ENCODE results near the gene REEP5. TPM values are rescaled to one million over a fixed set of nuclear protein-coding genes. Genes with fewer than 3 reads are reported as not detected.
"Not testable (repeated sequence)": the region's sequence is repeated elsewhere in the genome, so short reads cannot be mapped to it uniquely, and the experiment has no call there.

The REEP5 gene
- total RNA-seq, 2 donors from 2014 or later: 80.6 to 81.7 TPM

DNA sequence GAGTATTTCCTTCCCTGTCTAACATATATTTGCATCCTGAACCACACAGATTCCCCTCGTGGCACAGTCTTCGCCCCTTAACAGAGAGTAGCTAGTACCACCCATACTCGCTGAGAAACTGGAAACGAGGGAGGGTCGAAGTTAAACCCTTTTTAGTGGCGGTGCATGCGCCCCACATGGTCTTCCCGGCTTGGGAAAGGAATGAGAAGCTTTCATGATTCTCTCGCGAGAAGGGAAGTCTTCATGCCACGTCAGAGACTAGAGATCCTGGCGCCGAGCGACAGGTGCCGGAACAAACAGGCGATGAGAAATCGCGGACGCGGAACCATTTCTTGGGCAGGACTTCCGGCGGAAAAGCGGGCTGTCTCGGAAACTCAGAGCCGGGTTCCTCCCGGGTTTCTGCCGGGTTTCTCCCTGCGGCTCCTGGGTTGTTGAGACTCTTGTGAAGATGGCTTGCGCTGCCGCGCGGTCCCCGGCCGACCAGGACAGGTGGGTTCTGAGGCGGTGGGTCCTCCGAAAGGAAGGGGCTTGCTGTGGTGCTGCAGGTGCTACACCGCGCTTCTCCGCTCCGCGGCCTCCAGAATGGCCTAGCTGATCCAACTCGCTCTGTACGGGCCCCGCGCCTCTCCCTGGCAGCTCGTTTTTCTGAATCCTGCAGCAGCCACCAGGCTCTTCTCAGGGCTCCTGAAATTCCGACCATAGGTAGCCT is 60.9 kb downstream of the REEP5 start, which contains the start of gene SRP19:
SRP19 (plus strand) TSS at position 359 of the 709 bp plus-strand sequence; CDS start at position 449, 90 bp downstream.
- ATAC-seq: peak; percentile 99
- DNase-seq: peak; percentile 95 to 96
- intact Hi-C loops (cut with DNase I, micrococcal nuclease): no loop called here

DNA sequence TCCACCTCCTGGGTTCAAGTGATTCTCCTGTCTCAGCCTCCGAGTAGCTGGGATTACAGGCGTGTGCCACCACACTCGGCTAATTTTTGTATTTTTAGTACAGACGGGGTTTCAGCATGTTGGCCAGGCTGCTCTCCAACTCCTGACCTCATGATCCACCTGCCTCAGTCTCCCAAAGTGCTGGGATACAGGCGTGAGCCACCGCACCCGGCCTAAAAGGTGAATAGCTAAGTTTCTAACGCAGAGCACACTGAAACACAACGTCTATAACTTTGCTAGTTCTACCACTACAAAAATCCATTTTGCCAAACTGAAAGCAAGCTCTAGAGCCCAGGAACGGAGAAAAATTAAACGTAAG is 61.5 kb downstream of the REEP5 start:
- ATAC-seq; DNase-seq; intact Hi-C loops (cut with DNase I, micrococcal nuclease): not testable (repeated sequence)

DNA sequence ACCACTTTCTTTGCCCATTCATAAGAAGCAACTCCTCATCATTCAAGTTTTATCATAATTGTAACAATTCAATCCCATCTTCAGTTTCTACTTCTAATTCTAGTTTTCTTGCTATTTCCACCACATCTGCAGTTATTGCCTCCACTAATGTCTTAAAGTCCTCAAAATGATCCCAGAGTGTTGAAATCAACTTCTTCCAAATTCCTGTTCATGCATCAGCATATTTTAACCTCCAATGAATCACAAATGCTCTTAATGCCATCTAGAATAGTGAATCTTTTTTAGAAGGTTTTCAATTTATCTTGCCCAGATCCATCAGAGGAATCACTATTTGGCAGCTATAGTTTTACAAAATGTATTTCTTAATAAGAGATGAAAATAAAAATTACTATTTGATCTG is 64.2 kb downstream of the REEP5 start:
- DNase-seq (no peak), ATAC-seq (no peak)
- intact Hi-C loops (cut with DNase I, micrococcal nuclease): no loop called here

DNA sequence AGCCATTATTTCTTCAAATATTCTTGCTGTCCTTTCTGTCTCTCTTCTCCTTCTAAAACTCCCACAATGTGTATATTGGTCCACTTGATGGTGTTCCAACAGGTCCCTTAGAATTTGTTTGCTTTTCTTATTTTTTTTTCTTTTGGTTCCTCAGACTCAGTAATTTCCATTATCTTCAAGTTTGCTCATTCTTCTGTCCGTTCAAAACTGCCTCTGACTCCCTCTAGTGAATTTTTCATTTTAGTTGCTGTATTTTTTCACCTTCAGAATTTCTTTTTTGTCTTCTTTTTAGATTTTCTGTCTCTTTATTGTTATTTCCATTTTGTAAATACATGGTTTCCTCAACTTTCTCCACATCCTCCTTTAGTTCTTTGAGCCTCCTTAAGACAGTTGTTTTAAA is 67.4 kb downstream of the REEP5 start:
- DNase-seq: no peak
- ATAC-seq: no peak
- intact Hi-C loops (cut with DNase I, micrococcal nuclease): no loop called here

DNA sequence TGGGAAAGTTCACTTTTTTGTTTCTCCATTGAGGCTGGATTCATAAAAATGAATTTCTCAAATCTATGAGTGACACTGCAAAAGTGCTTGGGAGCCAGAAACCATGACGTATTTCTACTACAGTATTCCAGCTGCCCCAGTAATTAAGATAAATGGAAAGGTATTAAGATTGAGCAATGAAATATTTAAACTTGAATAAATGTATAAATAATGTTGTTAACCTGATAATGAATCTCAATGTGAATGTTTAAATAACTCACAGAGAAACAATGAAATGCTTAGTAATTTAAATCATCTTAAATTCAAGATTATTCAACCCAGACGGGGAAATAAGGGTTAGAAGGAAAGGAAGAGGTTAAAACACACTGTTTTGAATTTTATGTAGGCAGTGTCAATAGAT is 72.1 kb downstream of the REEP5 start:
- no peak for DNase-seq
- ATAC-seq: no peak
- intact Hi-C loops (cut with DNase I, micrococcal nuclease): no loop called here

DNA sequence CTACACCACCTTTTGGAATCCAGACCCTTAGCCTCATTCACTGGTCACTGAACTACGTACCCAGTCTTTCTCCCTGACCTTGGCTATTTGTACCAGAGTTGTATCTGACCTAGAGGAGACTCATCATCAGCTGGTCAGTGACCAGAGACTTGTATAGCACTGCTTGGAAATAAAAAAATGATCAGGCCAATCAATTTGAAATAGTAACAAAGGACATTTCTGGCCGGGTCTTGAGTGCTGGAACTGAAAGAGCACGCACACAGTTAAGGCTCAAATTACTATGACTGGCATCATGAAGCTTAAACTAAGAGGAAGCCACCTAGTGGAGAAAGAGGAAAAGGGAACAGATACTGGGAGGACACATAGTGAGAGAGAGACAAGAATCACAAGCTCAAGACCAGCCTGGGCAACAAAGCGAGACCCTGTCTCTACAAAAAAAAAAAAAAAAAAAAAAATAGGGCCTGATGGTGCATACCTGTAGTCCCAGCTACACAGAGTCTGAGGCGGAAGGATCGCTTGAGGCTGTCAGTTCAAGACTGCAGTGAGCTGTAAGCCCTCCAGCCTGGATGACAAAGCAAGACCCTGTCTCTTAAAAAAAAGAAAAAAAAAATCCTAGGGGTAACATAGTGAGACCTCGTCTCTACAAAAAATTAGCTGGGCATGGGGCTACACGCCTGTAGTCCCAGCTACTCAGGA is 73.8 kb downstream of the REEP5 start:
- ATAC-seq (peak; percentile 93), DNase-seq (no peak)
- intact Hi-C loops (cut with DNase I, micrococcal nuclease): no loop called here

DNA sequence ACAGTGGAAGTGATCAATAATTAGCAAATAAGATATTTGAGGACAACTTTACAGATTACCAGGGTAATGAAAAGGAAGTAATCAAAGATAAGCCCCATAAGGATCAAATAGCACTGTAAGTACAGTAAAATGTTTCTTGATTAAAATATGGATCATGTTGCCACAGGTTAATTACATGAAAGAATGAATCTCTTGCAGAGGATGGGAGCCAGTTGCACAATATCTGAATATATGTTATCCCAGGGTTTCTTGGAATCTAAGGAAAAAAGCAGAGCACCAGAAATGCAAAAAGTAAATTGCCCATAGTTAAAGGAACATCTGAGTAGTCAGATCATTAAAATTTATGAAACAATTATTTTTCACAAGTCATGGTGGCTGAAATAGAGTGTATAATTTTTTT is 74.7 kb downstream of the REEP5 start:
- intact Hi-C loops (cut with DNase I, micrococcal nuclease): no loop called here
- DNase-seq (no peak), ATAC-seq (no peak)

DNA sequence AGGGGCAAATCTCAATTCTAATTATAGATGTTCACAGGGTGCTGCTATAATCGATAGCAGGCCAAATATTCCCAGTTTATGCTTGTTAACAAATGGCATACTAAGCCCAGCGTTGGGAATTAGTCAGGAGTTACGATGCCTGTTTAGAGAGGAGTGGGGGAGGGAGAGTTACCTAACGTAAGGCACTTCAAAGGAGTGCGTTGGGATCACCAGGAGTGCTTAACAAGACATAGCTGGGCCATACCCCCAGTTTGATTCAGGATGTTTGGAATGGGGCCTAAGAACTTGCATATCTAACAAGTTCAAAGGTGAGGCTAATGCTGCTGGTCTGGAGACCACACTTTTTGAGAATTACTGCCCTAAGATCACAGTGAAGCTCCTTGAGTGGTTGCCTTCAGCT is 75.5 kb downstream of the REEP5 start:
- DNase-seq (no peak), ATAC-seq (no peak)
- intact Hi-C loops (cut with DNase I, micrococcal nuclease): no loop called here

DNA sequence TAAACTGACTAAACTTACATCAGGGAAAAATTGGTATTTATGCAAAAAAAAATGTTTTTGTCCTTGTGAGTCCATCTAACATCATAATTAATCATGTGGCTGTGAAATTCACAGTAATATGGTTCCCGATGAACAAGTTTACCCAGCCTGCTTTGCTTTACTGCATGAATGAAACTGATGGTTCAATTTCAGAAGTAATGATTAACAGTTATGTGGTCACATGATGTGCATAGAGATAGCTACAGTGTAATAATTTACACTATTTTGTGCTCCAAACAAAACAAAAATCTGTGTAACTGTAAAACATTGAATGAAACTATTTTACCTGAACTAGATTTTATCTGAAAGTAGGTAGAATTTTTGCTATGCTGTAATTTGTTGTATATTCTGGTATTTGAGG is 77.5 kb downstream of the REEP5 start:
- intact Hi-C loops (cut with DNase I, micrococcal nuclease): no loop called here
- ATAC-seq (no peak), DNase-seq (no peak)

DNA sequence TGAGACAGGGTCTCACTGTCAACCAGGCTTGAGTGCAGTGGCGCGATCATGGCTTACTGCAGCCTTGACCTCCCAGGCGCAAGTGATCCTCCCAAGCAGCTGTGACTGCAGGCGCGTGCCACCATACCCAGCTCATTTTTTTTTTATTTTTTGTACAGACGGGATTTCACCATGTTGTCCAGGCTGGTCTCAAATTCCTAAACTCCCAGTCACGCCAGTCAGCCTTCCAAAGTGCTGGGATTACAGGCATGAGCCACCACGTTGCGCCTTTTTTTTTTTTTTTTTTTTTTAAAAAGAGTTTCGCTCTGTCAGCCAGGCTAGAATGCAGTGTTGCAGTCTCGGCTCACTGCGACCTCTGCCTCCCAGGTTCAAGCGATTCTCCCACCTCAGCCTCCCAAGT is 88.1 kb downstream of the REEP5 start:
- DNase-seq (no peak), ATAC-seq (no peak)
- intact Hi-C loops (cut with DNase I, micrococcal nuclease): no loop called here

DNA sequence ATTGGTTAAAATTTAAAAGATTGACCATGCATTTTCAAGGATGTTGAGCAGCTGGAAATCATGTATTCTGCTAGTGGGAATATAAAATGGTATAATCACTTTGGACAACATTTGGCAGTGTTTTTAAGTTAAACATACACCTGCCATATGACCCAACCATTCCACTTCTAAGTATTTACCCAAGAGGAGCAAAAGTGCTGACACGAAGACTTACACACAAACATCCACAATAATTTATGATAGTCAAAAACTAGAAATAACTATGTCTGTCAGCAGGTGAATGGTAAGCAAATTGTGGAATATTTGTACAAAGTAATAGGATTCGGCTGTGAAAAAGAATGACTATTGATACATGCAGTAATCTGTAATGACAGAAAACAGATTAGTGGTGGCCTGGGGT is 91.6 kb downstream of the REEP5 start:
- DNase-seq (no peak), ATAC-seq (no peak)
- intact Hi-C loops (cut with DNase I, micrococcal nuclease): no loop called here

Other genes starting within 250 kb of the REEP5 start
- 10 to 100 TPM; 48.0 to 52.9 TPM for gene APC, start 184.3 kb downstream of the REEP5 start, total RNA-seq
- 10 to 100 TPM; 26.9 to 30.7 TPM for gene SRP19, start 60.9 kb downstream of the REEP5 start, total RNA-seq
- 10 to 100 TPM; 24.3 to 35.0 TPM for gene DCP2, start 54.6 kb upstream of the REEP5 start, total RNA-seq

All from left colon (tissue), 2 donors.